Stimulated activated CD8-positive, alpha-beta memory T cell treated with anti-CD3 and anti-CD28 coated beads, Interleukin-15, amount 100 ng/mL, for 24 hours (primary cell): ENCODE results near the gene TAS2R3.
"Not testable (repeated sequence)": the region's sequence is repeated elsewhere in the genome, so short reads cannot be mapped to it uniquely, and the experiment has no call there.

Experiments used
- DNase-seq: peaks from one replicate; pipeline ENCODE4 v3.0.0-alpha.2; 2020; ENCODE audit warnings: low read depth

Gene TAS2R3

GRCh38 chr7:141763797-141764196 is at the start of gene TAS2R3:
Gene TAS2R3, plus strand, starts transcription at chr7:141764097. Its CDS starts 62 bp downstream, at chr7:141764159.
- DNase-seq: no peak

GRCh38 chr7:141714571-141714970 is 49.3 kb upstream of the TAS2R3 start:
- no peak for DNase-seq

GRCh38 chr7:141715018-141715417 is 48.9 kb upstream of the TAS2R3 start:
- no peak for DNase-seq

DNA sequence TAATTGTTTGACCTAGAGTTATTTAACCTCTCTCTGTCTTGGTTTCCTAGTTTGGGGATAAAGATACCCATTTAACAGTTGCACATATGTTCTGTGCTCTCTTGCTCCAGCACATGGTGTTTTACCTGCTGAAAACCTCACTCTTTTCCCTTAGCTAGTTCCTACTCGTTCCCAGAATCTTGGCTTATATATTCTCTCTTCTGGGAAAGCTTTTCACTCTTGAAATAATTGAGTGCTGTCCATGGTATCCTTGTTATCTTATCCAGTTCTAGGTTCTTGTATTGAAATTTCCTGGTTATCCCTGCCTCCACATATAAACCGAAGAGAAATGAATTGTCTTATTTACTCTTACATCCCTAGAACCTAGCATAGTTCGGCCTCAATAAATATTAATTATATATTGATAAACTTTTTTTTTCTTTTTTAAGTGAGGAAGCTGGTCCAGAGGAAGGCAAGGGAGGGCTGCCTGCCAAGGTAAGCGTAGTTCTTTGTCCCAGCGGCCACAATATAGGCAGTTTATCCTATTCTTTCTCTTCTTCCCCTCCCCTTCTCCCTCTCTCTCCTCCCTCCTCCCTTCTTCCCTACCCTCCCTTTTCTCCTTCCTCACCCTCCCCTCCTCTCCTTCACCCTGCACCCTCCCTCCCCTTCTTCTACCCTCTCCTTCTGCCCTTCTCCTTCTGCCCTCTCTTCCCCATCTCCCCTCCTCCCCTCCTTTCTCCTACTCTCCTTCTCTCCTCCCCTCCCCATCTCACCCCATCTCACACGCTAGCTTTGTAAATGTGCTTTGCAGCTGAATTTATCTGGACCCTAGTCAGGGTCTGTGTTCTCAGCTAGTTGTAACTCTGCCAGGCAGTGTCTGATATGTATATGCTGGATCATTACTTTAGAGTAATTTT is 47.9 kb upstream of the TAS2R3 start:
- no peak for DNase-seq

DNA sequence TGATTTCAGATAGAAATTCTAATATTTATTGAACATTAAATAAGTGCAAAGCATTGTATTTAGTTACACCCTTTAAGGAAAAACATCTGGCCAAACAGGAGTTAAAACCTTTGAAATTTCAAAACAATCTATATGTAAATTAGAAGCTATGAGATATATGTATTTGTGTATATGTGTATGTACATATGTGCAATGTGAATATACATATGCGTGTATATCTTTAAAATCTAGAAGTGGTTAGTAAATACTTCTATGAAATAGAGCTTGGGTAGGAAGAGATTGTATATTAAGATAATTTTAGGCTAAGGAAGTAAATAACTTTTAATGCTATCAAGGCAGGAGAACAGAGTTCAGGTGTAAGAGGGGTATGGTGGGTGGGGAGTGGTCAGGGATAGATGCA is 46.4 kb upstream of the TAS2R3 start:
- no peak for DNase-seq

DNA sequence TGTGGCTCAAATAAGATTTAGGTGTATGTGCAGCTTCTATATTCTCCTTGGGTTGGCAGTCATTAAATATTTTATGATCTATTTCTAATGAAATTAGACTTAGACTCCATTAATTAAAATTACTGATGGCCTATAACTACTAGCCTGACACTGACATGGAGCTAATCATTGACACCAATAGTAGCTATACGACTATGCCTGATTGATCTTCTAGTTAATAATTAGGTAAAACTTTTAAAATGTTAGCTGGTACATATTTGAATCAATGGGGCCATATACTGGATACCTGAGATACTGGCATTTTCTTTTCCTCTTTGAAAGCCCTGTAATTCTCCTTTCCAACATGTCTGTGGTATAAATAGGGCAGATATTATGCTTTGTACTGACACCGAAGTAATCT is 41.4 kb upstream of the TAS2R3 start:
- no peak for DNase-seq

DNA sequence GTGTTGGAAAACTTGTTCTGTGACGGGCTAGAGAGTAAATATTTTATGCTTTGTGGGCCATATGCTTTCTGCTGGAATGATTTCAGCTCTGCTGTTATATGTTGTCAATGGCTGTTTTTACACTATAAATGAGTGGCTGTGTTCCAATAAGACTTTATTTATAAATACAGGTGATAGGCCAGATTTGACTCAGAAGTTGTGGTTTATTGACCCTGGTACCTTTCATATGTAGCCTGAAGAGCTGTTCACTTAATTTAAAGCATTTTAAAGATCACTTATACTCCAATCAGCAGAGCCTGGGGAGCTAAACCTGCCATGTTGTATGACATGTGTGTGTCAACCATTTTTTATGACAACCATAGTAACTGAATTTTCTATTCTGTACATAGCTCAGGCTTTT is 34.9 kb upstream of the TAS2R3 start:
- no peak for DNase-seq

GRCh38 chr7:141731476-141732149 is 32.3 kb upstream of the TAS2R3 start:
- DNase-seq: no peak

DNA sequence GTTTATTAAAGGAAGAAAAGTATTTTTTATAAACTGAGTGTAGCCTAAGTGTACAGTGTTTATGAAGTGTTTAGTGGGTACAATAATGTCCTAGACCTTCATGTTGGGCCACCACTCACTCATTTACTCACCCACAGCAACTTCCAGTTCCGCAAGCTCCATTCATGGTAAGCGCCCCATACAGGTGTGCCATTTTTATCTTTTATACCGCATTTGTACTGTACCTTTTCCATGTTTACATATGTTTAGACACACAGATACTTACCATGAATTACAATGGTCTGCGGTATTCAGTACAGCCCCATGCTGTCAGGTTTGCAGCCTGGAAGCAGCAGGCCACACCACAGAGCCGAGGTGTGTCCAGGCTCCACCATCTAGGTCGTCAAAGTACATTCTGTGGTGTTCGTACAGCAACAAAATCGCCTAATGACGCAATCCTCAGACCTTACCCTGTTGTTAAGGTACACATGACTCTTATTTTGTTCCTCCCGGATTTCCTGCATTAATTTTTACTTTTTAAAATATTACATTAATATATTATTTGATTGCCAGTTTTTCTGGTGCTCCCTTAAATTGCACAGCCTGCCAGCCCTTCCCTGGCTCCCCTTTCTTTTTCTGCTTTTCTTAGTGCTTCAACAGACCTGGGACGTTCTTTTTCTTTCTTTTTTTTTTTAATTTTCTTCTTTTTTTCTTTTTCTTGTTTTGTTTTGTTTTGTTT is 26.6 kb upstream of the TAS2R3 start:
- no peak for DNase-seq

DNA sequence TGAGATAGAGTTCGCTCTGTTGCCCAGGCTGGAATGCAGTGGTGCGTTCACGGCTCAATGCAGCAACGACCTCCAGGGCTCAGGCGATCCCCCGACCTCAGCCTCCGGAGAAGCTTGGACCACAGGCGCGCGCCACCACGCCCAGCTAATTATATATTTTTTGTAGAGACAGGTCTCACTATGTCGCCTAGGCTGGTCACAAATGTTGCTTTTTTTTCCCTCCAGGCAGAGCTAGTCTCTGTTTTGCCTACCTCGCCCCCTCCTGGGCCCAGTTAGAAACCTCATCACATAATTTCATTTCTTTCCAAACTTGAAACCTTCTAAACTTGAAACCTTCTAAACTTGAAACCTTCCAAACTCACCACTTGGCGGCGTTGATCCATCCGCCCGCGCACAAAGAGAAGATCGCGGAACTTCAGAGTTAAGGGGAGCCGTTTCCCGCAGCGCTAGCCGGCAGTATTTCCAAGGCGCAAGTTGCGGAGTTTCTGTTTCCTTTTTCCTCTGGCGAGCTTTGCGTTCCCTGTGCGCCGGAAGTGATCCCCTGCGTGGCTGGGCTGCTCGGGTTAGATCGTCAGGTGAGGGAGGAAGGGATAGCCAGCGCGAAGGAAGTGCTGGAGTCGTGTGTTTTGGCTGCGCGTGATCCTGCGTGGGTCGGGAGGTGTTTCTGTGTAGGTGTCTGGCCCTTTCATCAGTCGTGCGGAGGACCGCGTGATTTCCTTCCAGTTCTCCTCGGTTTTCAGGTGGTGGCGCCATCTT is 25.9 kb upstream of the TAS2R3 start, which contains the start of gene SSBP1:
Gene SSBP1 (plus strand): TSS at position 523 of the 756 bp plus-strand sequence. CDS start 809 bp downstream, outside the sequence.
- peak; percentile 75 for DNase-seq

- no peak for DNase-seq
Measured at GRCh38 chr7:141738592-141739013, 25.3 kb upstream of the TAS2R3 start.

DNA sequence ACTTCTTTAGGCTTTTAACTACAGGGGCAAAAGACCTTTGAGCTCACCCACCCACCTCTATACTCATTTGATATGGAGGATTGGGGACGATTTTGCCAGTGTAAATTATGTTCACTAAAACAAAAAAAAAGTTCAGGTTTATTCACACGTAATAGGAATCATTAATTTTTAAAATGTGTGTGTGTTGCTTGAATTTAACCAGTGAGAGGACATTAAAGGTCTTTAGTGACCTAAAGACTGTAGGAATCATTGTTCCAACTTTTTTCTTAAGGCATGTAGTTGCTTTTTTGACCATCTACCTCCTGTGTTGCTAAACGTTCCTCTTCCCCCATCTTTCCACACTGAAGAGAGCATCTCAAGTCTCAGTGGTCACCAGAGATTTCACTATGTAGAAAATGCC is 24.6 kb upstream of the TAS2R3 start:
- no peak for DNase-seq

DNA sequence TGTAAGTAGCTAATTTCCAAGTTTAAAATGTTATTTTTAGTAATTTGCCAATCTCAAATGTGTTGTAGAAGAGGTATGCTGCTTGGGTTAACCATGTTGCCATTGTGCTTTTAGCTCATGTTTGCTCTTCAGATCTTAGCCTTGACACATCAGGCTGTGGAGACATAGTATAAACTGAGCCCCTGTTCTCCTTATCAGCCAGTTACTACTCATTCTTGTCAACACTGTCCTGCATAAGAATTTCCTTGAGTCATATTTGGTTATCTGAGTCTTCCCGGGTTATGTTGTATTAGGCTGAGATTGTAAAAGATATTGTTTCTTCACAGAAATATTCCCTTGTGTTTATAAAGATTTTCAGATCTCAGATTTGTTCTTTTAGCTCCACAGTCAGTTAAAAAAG is 21.7 kb upstream of the TAS2R3 start:
- no peak for DNase-seq

- DNase-seq: no peak
Measured at GRCh38 chr7:141744131-141744530, 19.8 kb upstream of the TAS2R3 start.

DNA sequence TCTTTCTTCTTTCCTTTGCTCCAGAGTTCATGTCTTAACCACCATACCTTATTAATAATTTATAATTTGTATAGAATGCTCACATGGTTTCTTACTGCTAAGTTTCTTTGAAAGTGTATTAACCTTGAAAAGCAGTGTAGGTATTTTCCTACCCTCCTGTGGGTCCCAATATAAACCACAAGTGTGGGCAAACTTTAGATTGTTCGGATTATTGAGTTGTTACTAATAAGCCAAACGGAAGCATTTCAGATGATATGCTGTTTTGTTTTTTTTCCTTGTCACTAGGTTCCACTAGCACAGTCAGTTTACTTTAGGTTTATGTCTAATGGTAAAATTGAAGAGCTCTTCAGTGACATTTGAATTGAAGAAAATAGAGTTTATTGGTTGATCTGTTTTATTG is 15.5 kb upstream of the TAS2R3 start:
- DNase-seq: no peak

GRCh38 chr7:141751904-141752303 is 12.0 kb upstream of the TAS2R3 start:
- DNase-seq: not testable (repeated sequence)

DNA sequence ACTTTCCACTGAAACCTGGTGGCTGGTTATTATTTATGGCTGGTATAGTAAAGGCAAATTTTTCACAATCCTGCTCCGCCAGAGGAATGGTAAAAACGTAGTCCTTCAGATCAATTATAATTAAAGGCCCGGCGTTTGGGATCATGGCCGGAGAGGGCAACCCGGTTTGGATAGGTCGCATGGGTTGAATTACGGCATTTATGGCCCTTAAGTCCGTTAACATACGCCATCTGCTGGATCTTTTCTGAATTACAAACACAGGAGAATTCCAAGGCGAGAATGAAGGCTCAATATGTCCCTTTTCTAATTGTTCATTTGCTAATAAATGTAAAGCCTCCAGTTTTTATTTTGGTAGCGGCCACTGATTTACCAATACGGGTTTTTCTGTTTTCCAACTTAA is 11.3 kb upstream of the TAS2R3 start:
- DNase-seq: no peak

DNA sequence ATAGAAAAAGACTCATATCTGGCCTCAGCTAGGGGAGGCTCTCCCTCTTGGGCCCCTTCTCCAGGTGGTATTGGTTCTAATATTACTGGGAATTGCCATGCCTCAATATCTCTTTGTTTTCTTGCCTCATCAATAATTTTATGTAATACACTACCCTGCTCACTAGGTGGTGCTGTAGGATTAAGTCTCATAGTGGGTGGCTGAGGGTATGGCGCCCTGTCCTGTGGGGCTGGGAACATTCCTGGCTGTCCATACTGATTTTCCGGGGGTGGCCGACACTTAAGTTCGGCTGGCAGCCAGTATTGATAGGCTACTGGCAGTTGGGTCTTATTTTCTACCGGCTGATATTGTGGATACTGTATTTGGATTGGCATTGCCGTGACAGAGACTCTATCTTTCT is 9.0 kb upstream of the TAS2R3 start:
- no peak for DNase-seq

DNA sequence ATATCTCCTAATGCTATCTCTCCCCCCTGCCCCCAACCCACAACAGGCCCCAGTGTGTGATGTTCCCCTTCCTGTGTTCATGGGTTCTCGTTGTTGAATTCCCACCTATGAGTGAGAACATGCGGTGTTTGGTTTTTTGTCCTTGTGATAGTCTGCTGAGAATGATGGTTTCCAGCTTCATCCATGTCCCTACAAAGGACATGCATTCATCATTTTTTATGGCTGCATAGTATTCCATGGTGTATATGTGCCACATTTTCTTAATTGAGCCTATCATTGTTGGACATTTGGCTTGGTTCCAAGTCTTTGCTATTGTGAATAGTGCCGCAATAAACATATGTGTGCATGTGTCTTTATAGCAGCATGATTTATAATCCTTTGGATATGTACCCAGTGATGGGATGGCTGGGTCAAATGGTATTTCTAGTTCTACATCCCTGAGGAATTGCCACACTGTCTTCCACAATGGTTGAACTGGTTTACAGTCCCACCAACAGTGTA is 6.2 kb downstream of the TAS2R3 start:
- DNase-seq: not testable (repeated sequence)

DNA sequence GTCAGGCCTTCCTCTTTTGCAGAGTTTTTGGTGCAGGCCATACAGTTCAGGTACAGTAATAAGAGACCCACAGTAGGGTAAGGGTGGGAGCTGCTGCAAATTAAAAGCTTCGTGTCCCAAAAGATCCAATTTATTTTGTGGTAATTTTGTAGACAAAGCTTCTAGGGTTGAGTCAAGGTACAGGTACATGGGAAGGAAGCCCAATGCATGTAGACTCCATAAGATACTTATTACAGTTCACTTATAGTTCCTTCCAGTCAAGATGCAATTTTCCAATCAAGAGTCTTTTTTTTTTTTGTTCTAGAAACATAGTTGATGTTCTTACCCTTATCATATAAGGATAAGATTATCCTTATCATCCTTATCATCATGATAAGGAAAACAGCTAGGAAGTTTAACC is 12.5 kb downstream of the TAS2R3 start, which contains the start of gene TAS2R4:
Gene TAS2R4 (plus strand): TSS at position 301 of the 400 bp plus-strand sequence. CDS start 1,815 bp downstream, outside the sequence.
- no peak for DNase-seq
